GM18511 (cell line): ENCODE measurements around the gene RNU6-9.

Source experiments
- ATAC-seq: cut with Tn5 transposase; IDR thresholded peaks from one replicate; pipeline ENCODE4 v1.9.1; 2021; ENCODE audit warnings: mild to moderate bottlenecking, moderate library complexity; ENCODE audit not compliant: unreplicated experiment

Gene RNU6-9

GRCh38 chr19:896434-896833 is 3.1 kb downstream of the RNU6-9 start:
- ATAC-seq = no peak

GRCh38 chr19:896999-897398 is 3.7 kb downstream of the RNU6-9 start:
- no peak for ATAC-seq

GRCh38 chr19:897442-898039 is 4.3 kb downstream of the RNU6-9 start:
- no peak for ATAC-seq

GRCh38 chr19:898663-899062 is 5.4 kb downstream of the RNU6-9 start:
- ATAC-seq = no peak

GRCh38 chr19:899336-900042 is 6.2 kb downstream of the RNU6-9 start:
- no peak for ATAC-seq

GRCh38 chr19:900043-900301 is 6.7 kb downstream of the RNU6-9 start:
- no peak for ATAC-seq

GRCh38 chr19:900302-901111 is 7.2 kb downstream of the RNU6-9 start:
- ATAC-seq = no peak

GRCh38 chr19:901216-902092 is 8.2 kb downstream of the RNU6-9 start:
- no peak for ATAC-seq

GRCh38 chr19:902093-902370 is 8.7 kb downstream of the RNU6-9 start:
- no peak for ATAC-seq

GRCh38 chr19:902446-903226 is 9.4 kb downstream of the RNU6-9 start:
- ATAC-seq = no peak

GRCh38 chr19:903266-903797 is 10.0 kb downstream of the RNU6-9 start:
- ATAC-seq = no peak

GRCh38 chr19:904545-904944 is 11.3 kb downstream of the RNU6-9 start:
- ATAC-seq = no peak

- ATAC-seq = no peak
These were observed 13.2 kb downstream of the RNU6-9 start for GRCh38 chr19:906480-906879.

- ATAC-seq = no peak
These were observed 14.0 kb downstream of the RNU6-9 start for GRCh38 chr19:907183-907853.

- no peak for ATAC-seq
These were observed 18.1 kb downstream of the RNU6-9 start for GRCh38 chr19:911197-912033.

GRCh38 chr19:912181-913079 is 19.1 kb downstream of the RNU6-9 start:
- no peak for ATAC-seq

GRCh38 chr19:913080-913748 is 19.9 kb downstream of the RNU6-9 start, which contains the start of gene R3HDM4:
Gene R3HDM4, minus strand, starts transcription at chr19:913219. Its CDS starts 62 bp downstream, at chr19:913157.
- ATAC-seq = no peak
